Dendritic cell treated with granulocyte-macrophage colony-stimulating factor and Interleukin-4, amounts not matched to agents 40 ng/mL and 50 ng/mL, for 4 days (primary cell): Measurements from ENCODE around the gene SETBP1.

Source experiments
- H3K27ac Mint-ChIP-seq: one replicate; pipeline ENCODE4 v1.8.0; 2022; ENCODE audit warnings: mild to moderate bottlenecking, mixed read lengths
- H3K27me3 Mint-ChIP-seq: one replicate; pipeline ENCODE4 v1.8.0; 2022; ENCODE audit warnings: mild to moderate bottlenecking, mixed read lengths
- H3K36me3 Mint-ChIP-seq: one replicate; pipeline ENCODE4 v1.8.0; 2022; ENCODE audit warnings: low read depth, mixed read lengths
- H3K4me1 Mint-ChIP-seq: one replicate; pipeline ENCODE4 v1.8.0; 2022; ENCODE audit warnings: low read depth, mixed read lengths
- H3K4me3 Mint-ChIP-seq: one replicate; pipeline ENCODE4 v1.8.0; 2022; ENCODE audit warnings: mild to moderate bottlenecking, moderate library complexity, mixed read lengths
- H3K9me3 Mint-ChIP-seq: one replicate; pipeline ENCODE4 v1.8.0; 2022; ENCODE audit warnings: mixed read lengths
- intact Hi-C: fragments of 100-400 bp; cut with micrococcal nuclease; formaldehyde crosslinking; loops from one replicate; pipeline ENCODE4 v1.15.0; 2022

SETBP1 gene

GRCh38 chr18:44901283-44901682 is 220.6 kb downstream of the SETBP1 start:
- Mint-ChIP-seq H3K4me3 (no peak overlapping the region), H3K27me3 (peaks cover 20% of the 10 kb centered on the region), H3K27ac (no peak overlapping the region), H3K9me3 (no peaks in the 10 kb centered on the region), H3K4me1 (no peaks in the 10 kb centered on the region), H3K36me3 (no peaks in the 10 kb centered on the region)
- intact Hi-C loops = no loop called here

GRCh38 chr18:44903327-44903726 is 222.6 kb downstream of the SETBP1 start:
- Mint-ChIP-seq H3K36me3 (no peaks in the 10 kb centered on the region), H3K4me3 (no peak overlapping the region), H3K27me3 (peaks cover 10% of the 10 kb centered on the region), H3K4me1 (no peaks in the 10 kb centered on the region), H3K9me3 (no peaks in the 10 kb centered on the region), H3K27ac (no peak overlapping the region)
- intact Hi-C loops = no loop called here

GRCh38 chr18:44904768-44905167 is 224.1 kb downstream of the SETBP1 start:
- peaks cover 7% of the 10 kb centered on the region for H3K4me1 Mint-ChIP-seq
- H3K4me3 Mint-ChIP-seq = no peak overlapping the region
- no peaks in the 10 kb centered on the region for H3K36me3 Mint-ChIP-seq
- intact Hi-C loops = loop anchor here (5.0 kb wide), 1 partner anchor 308 kb away; no protein-coding TSS in a partner anchor
- H3K27me3 Mint-ChIP-seq = peaks cover 10% of the 10 kb centered on the region
- no peak overlapping the region for H3K27ac Mint-ChIP-seq
- H3K9me3 Mint-ChIP-seq = no peaks in the 10 kb centered on the region

- Mint-ChIP-seq H3K4me3 (no peak overlapping the region), H3K27ac (no peak overlapping the region), H3K4me1 (peaks cover 24% of the 10 kb centered on the region), H3K9me3 (no peaks in the 10 kb centered on the region), H3K36me3 (no peaks in the 10 kb centered on the region), H3K27me3 (peaks cover 13% of the 10 kb centered on the region)
- intact Hi-C loops = loop anchor here (5.0 kb wide), 1 partner anchor 303 kb away; no protein-coding TSS in a partner anchor
Measured at GRCh38 chr18:44909191-44909719, 228.6 kb downstream of the SETBP1 start.

GRCh38 chr18:44911260-44911659 is 230.6 kb downstream of the SETBP1 start:
- intact Hi-C loops = no loop called here

GRCh38 chr18:44911773-44912172 is 231.1 kb downstream of the SETBP1 start:
- H3K27ac Mint-ChIP-seq = no peak overlapping the region
- H3K27me3 Mint-ChIP-seq = peaks cover 10% of the 10 kb centered on the region
- intact Hi-C loops = no loop called here
- no peak overlapping the region for H3K4me3 Mint-ChIP-seq
- no peaks in the 10 kb centered on the region for H3K36me3 Mint-ChIP-seq
- H3K9me3 Mint-ChIP-seq = no peaks in the 10 kb centered on the region
- peaks cover 24% of the 10 kb centered on the region for H3K4me1 Mint-ChIP-seq

More at GRCh38 chr18:44911260-44911659, 230.6 kb downstream of the SETBP1 start:
- Mint-ChIP-seq H3K36me3 (no peaks in the 10 kb centered on the region), H3K4me1 (peaks cover 24% of the 10 kb centered on the region), H3K27me3 (peaks cover 10% of the 10 kb centered on the region), H3K9me3 (no peaks in the 10 kb centered on the region), H3K27ac (no peak overlapping the region), H3K4me3 (no peak overlapping the region)

GRCh38 chr18:44912740-44913478 is 232.2 kb downstream of the SETBP1 start:
- Mint-ChIP-seq H3K36me3 (no peaks in the 10 kb centered on the region), H3K27ac (no peak overlapping the region), H3K9me3 (no peaks in the 10 kb centered on the region), H3K27me3 (peaks cover 13% of the 10 kb centered on the region), H3K4me1 (peaks cover 24% of the 10 kb centered on the region), H3K4me3 (no peak overlapping the region)
- intact Hi-C loops = no loop called here

GRCh38 chr18:44914028-44914427 is 233.3 kb downstream of the SETBP1 start:
- H3K4me3 Mint-ChIP-seq = no peak overlapping the region
- H3K27ac Mint-ChIP-seq = no peak overlapping the region
- H3K27me3 Mint-ChIP-seq = peaks cover 13% of the 10 kb centered on the region
- intact Hi-C loops = no loop called here
- H3K4me1 Mint-ChIP-seq = peaks cover 21% of the 10 kb centered on the region
- H3K9me3 Mint-ChIP-seq = no peaks in the 10 kb centered on the region
- H3K36me3 Mint-ChIP-seq = no peaks in the 10 kb centered on the region

GRCh38 chr18:44915213-44915612 is 234.5 kb downstream of the SETBP1 start:
- Mint-ChIP-seq H3K4me1 (peaks cover 16% of the 10 kb centered on the region), H3K27me3 (peaks cover 13% of the 10 kb centered on the region), H3K27ac (no peak overlapping the region), H3K9me3 (no peaks in the 10 kb centered on the region), H3K4me3 (no peak overlapping the region), H3K36me3 (no peaks in the 10 kb centered on the region)
- intact Hi-C loops = no loop called here

- Mint-ChIP-seq H3K9me3 (no peaks in the 10 kb centered on the region), H3K4me3 (no peak overlapping the region), H3K27me3 (peaks cover 13% of the 10 kb centered on the region), H3K36me3 (no peaks in the 10 kb centered on the region), H3K27ac (no peak overlapping the region), H3K4me1 (peaks cover 16% of the 10 kb centered on the region)
- intact Hi-C loops = no loop called here
Measured at GRCh38 chr18:44915661-44916060, 235.0 kb downstream of the SETBP1 start.

- Mint-ChIP-seq H3K27ac (no peak overlapping the region), H3K36me3 (no peaks in the 10 kb centered on the region), H3K4me3 (no peak overlapping the region), H3K9me3 (no peaks in the 10 kb centered on the region), H3K27me3 (peaks cover 10% of the 10 kb centered on the region), H3K4me1 (peaks cover 13% of the 10 kb centered on the region)
- intact Hi-C loops = no loop called here
Measured at GRCh38 chr18:44916429-44917207, 235.9 kb downstream of the SETBP1 start.

- H3K27me3 Mint-ChIP-seq = peaks cover 8% of the 10 kb centered on the region
- peaks cover 9% of the 10 kb centered on the region for H3K4me1 Mint-ChIP-seq
- H3K4me3 Mint-ChIP-seq = no peak overlapping the region
- intact Hi-C loops = no loop called here
- no peak overlapping the region for H3K27ac Mint-ChIP-seq
- H3K9me3 Mint-ChIP-seq = no peaks in the 10 kb centered on the region
- no peaks in the 10 kb centered on the region for H3K36me3 Mint-ChIP-seq
Measured at GRCh38 chr18:44917216-44918141, 236.8 kb downstream of the SETBP1 start.

GRCh38 chr18:44918142-44918476 is 237.4 kb downstream of the SETBP1 start:
- no peak overlapping the region for H3K27ac Mint-ChIP-seq
- H3K9me3 Mint-ChIP-seq = no peaks in the 10 kb centered on the region
- H3K4me3 Mint-ChIP-seq = no peak overlapping the region
- intact Hi-C loops = no loop called here
- no peaks in the 10 kb centered on the region for H3K36me3 Mint-ChIP-seq
- H3K4me1 Mint-ChIP-seq = peaks cover 3% of the 10 kb centered on the region
- H3K27me3 Mint-ChIP-seq = peaks cover 5% of the 10 kb centered on the region
